ENCODE data around the gene FBH1.
A peak's percentile ranks its signal among the peaks of the same experiment; 100 is the strongest.

- peak; percentile 60 for TF ChIP-seq POLR2A (IDR thresholded peaks at IDR 0.05; ENCODE audit: low read length)
- peak; percentile 27 for TF ChIP-seq GATA1 (IDR thresholded peaks at IDR 0.05; ENCODE audit: low read depth, low read length)
Measured at GRCh38 chr10:5894873-5895272, 4.8 kb downstream of the FBH1 start.

All from erythroblast (primary cell).